Stimulated activated CD8-positive, alpha-beta memory T cell treated with anti-CD3 and anti-CD28 coated beads, Interleukin-2, amount 100 ng/mL, for 1 hour (primary cell): ENCODE measurements around the gene NOM1.

Source experiments
- DNase-seq, 2 donors: peaks; one replicate each; pipeline ENCODE4 v3.0.0-alpha.2; 2020; ENCODE audit warnings: low read depth in 2 of 2

Gene NOM1

DNA sequence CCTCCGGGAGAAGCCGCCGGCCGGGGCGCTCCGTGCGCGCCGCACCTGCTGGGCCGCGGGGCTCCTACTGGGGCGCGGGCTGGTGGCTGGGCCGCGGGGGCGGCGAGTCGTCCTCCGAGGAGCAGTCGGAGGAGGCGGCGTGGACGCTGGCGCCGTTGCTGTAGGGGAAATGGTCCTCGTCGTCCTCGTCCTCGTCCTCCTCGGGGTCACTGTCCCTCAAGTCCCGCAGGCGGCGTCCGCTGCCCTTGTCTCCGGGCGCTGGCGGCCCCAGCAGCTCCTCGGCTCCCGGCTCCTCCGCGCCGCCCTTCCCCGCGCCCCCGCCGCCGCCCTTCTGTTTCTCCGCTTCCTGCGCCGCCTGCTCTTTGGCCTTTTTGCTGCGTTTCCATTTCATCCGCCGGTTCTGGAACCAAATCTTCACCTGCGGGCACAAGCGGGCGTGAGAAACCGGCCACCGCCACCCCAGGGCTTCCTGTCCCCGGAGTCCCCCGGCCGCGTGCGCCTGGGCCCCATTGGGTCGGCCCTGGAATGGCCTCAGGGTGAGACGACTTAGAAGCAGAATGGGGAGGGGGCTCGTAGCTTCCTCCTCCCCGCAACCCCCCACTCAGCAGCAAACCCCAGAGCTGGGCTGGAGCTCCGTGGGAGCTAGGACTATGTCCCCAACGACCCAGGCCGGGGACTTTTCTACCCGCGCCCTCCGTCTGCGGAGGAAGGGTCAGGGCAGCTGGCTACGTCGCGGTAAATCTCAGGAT is 56.1 kb downstream of the NOM1 start:
- no peak for DNase-seq

DNA sequence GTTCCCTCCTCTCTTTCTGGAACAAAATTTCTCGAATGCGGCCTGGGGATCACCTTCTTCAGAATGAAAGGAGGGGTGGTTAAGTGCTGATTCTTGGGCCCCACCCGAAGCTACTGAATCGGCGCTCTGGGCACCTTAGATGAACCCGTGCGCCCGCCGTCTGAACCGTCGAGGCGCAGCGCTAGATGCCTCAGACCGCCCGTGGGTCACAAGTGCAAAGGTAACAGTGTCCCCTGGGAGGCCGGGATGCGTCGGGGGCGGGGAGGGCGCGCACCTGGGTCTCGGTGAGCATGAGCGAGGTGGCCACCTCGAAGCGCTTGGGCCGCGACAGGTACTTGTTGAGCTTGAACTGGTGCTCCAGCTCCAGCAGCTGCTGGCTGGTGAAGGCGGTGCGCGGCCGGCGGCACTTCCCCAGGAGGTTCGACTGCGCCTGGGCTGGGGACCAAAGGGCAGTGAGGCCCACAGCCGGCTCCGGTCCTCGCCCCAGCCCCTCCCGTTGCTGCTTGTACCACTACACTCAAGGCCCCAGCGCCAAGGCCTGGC is 56.8 kb downstream of the NOM1 start:
- no peak for DNase-seq

DNA sequence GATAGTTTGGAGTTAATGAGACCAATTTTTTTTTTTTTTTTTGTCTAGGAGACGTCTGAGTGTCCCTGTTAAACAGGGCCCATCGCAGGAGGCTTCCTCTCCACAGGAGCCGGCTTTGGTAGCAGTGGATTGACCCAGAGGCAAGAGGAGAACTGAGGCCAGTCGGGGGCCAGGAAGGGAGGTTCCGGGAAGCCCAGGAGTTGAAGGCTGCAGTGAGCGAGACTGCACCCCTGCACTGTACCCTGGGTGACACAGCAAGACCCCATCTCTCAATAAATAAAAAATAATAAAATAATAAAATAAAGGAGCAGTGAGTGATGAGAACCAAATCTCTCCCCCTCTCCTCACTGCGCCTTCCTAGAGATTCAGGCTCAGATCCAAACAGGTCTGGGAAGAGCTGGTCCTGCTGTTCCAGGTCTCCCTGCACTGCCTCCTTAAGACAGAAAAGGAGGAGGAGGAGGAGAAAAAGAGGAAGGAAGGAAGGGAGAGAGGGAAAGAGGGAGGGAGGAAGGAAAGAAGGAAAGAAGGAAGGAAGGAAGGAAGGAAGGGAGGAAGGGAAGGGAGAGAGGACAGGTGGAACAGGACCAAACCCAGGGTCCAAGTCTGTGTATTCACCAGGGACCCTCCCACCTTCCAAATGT is 57.4 kb downstream of the NOM1 start:
- no peak for DNase-seq

DNA sequence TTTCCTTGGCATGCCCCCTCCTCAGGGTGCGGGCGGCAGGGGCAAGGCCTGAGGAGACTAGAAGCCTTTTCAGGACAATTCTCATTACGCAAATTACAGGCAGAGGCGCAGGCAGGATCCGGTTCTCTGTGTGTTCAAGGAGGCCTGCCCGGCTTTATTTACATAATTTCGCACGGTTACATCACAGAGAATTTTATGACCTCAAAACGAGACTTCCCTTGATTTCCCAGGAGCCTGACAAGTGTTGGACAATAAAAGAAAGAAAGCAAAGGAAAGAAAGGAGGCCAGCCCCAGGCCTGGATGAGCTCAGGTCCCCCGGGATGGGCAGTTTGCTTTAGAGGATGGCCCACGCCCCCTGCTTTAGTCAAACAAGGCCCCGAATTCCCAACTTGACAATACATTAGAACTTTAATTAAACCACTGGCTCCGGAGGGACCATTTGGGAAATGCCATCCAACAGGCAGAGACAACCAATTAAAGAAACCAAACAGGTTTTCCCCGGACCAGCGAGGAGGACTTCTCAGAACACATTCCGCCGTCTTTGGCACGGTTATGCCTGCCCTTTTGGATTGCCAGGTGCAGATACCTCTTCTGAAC is 58.1 kb downstream of the NOM1 start:
- DNase-seq: no peak

DNA sequence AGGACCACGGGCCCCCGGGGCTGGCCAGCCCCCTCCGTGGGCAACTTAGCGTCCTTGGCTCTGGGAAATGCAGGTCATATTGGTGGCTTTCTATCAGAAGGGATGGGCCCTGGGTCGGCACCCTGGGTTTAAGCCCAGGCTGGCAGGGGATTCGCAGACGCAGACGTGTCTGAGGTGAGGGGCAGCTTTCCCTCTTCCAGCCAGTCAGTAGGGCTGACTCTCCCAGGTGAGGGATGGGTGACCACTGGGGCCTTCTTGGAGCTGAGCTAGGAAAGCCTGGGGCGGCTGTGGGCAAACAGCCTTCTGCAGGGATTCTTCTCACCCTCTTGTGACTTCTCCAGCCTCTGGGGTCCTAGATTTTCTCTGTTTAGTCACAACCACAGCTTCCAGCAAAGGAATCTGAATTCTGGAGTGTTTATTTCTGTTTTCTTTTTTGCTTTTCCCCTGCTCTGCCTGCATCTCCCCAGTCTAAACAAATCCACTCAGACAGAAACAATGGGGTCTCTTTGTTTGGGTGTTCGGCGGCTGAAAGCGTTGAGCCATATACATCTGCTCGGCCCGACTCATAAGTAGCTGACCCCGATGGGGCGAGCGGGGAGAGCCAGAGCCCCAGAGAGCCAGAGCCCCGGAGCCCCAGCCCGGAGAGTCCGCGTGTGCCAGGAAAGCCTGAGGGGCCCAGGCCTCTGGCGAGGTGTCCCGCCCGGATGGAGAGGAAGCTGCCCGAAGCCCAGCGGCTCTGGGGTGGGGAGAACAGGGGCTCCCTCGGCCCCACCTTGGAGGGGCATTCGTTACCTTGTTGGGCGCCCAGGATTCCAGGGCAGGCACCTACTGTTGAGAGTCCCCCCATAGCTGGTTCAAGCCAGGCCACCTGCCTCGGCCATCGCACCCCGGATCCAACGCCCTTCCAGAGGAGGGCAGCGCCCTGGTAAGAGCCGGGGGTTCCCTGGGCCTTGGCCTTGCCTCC is 59.0 kb downstream of the NOM1 start:
- no peak for DNase-seq

DNA sequence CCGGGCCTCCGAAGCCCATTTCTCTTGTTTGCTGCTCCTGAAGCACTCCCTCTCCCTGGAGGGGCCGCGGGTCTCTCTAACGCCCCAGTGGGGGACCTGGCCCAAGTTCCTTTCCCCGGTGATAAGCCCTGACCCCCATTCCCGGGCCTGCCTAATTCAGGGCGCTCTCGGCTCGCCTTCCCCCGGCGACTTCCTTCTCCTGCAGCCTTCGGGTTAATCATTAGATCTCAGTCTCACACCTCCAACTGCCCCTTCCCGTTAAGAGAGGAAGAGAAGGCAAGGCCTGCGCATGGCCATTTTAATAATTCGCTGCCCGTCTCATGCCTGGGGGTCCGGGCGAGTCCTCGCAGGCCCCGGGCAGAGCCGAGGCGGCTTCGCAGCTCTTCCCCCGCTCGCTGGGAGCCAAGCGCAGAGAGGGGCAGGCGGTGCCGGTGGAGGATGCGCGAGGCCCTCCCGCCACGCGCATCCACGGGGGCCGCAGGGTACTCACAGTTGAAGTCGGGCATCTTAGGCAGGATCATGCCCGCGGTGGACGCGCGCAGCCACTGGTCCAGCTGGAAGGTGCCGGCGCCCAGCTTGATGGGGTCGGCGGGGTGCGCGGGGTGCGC is 59.8 kb downstream of the NOM1 start:
- DNase-seq: no peak

DNA sequence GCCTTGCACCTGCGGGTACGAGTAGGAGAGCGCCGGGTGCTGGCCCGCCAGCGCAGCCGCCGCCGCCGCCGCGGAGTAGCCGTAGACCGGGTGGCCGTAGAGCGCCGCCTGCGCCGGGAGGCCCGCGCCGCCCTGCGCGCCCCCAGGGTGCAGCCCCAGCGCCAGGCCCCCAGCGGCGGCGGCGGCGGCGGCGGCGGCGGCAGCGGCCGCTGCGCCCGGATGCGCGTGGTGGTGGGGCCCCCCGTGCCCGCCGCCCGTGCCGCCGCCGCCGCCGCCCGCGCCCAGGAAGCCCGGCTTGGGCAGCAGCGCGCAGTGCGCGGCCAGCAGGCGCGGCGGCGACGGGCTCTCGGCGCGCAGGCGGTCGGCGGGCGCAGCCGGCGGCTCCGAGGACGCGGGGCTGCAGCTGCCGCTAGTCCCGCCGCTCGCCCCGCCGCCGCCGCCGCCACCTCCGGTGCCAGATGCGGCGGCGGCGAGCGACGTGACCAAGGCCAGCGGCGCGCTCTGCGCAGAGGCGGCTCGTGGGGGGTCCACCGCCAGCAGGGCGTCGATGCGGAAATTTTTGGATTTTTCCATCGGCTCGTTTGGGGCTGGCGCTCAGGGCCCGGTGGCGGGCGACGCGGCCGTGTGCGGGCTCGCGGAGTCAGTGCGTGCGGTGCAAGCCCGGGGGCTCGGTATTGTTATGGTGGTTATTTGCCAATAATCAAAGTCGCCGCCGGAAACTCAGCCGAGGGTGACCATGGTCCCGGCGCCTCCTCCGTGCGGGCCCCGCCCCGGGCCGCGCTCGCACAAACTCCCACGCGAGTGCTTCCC is 60.5 kb downstream of the NOM1 start:
- no peak for DNase-seq

DNA sequence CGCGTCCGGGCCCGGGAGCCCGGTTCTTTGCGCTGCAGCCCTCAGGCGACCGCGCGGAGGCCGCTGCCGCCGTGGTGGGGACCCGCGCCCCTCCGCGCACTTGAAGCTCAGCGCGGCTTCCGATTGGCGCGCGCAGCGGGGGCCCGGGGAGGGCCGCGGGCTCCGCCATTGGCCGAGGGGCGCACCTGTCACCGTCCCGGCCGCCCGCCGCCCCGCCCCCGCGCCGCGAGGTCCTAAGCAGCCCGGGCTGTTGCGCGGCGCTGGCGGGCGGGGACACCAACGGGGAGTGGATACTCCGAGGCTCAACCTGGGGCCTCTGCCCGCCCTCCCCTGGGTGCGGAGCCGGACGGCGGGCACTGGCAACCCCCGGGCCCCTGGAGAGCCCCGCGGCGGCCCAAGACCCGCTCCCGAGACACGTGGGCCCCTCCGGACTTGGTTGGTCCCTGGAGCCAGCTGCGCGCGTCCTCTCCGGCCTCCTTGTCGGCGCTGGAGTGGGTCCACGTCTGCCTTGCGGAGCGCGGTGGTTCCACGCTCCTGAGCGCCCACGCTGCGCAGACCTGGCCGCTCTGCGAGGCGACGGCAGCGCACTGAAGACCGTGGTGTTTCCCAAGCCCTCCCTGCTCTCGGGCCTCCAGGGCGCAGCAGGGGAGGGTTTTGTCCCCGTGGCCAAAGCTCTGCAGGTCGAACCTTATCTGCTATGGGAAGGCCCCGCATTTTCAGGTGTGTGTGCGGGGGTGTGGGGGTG is 61.2 kb downstream of the NOM1 start, which contains the start of gene MNX1:
TSS of gene MNX1 (minus strand) at position 76 of the 745 bp plus-strand sequence. CDS start 313 bp downstream, outside the sequence.
- DNase-seq: peak in 1 of 2 donors; percentile 9

DNA sequence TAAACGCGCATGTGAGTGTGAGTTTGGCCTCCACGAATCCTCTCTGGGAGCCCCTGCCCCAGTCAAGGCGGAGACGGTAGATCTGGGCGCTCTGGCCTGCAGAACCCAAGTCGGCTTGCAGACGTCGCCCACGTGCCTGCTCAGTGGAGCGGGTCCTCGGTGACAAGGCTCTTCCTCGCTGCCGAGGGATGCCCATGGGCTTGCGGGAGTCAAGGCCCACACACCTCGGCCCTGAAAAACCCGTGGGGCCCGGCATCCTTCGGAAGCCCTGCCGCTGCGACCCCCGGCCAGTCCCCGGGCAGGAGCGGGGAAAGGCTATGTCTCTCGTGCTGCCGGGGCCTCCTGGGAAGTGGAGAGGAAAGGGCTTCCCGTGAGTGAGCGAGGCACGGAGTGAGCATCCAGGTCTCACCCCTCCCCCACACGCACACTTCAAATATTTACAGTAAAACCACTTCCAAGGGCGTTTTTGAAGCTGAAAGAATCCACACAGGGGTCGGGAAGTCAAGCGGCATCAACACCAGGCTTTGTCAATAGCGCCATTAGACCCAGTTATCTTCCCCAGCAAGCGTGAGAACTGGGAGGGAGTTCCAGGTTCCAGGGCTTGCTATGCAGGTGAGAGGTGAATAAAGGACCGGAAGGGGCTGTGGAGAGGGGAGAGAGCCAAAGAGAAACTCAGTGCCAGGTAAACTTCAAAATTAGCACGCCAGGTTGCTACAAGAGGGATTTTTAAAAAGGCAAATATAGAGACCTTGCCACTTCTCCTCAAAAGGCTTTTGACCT is 62.0 kb downstream of the NOM1 start:
- DNase-seq: no peak

DNA sequence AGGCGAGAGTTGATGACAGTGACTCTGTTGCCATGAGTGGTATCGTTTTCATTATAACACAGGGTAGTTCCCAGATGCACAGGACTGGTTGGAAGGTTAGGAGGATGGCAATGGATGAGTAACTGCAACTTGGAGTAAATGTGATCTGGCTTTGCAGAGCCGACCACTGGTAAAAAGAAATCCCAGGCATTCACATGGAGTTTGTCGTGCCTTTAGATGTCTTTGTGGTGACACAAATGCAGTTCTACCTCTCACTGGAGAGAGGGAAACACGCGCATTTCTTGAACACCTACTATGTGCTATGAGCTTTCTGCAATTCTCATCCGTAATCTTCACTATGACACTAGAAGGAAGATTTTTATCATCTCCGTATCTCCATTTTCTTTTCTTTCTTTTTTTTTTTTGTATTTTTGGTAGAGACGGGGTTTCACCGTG is 62.6 kb downstream of the NOM1 start:
- DNase-seq: no peak

DNA sequence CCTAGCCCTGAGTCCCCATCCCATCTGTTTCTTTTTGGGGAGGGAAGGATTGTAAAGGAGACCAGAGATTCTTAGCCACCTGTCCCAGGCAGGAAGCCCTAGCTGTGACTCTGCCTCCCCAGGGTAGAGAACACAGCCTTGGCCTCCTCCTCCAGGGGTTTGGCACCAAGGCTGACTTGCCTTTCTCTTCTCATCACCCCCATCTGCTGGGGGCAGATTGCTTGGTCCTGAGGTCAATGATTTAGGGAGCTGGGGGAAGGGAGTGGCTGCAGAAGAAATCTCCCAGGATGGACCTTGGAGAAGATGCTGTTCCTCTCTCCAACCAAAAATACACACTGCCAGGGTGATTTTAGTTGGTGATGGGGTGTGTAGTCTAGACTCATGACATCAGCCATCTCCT is 63.6 kb downstream of the NOM1 start:
- no peak for DNase-seq

DNA sequence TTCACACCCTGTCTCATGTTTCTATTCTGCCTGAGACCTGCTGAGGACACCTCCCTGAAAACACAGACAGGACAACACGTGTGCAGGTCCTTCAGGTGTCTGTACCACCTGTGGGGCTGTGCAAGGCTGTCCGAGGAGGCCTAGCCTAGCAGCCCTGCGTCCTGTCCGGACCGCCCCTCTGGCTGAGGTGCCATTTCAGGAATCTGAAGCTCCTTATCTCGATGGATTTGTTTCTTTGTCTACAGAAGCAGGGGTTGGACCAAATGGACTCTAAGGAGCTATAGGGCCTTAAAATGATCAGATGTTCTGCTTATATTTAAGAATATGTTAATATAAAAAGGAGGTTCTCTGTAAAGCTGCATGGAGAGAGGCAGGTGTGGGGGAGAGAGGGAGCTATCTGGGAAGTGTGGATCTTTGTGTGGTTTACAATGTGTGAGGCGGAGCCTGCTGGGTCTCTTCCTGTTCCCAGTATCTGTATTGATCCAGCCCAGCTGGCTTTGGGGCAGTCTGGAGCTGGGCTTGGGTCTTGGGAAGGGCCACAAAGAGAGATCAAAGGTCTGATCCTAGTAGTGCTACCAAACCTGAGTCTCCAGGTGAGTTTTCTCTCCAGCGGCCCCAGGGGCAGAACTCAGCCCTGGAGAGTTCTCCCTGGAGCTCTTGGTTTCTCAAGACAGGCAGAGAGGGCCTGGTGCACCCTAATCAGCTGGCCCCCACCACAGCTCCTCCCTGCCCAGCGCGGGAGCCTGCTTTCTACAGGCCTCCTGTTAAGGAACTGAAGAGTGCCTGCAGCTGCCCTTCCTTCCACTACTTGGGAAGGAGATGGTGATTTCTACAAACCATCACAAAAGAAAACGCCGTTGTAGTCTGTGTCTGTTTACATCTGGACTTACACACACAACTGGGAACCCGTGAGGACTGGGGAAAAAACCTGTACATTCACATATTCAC is 64.4 kb downstream of the NOM1 start:
- no peak for DNase-seq

DNA sequence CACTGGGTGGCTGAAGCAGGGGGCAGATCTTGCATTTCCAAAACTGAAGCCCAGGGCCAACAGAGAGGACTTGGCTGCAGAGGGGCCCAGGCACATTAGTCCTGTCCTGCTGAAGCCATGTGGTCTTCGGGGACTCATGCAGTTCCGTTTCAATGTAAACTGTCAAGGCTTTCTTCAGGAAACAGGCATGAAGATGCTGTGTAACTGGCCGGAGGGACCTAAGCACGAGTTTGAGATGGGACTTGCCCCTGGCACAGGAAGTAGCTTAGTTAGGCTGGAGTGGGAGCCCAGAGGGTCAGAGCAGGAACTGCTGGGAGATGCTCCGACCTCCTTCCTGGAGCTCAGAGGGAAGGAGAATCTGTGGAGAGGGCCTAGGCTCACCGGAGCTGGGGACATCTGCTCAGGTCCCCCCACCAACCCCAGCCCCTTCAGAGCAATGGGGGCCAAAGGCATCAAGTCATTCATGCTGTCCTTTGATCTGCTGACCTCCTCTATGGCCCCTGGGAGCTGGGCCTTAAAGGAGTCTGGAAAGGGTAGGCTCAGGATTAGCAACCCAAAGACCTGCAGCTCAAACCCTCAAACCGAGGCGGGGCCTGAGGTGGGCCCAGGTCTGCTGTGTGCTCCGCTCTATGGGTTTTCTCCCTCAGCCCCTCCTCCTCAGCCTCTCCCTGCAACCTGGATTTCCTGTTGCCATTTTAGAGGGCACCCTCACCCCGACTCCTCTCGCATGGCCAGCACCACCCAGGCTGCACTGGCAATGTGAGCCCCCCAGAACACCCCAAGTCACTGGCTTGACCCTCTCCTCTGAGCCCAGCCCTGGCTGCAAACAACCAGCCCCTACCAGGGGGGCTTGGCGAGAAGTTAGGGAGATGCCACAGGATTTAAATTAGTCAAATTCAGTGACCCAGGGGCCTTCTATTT is 65.4 kb downstream of the NOM1 start:
- no peak for DNase-seq

DNA sequence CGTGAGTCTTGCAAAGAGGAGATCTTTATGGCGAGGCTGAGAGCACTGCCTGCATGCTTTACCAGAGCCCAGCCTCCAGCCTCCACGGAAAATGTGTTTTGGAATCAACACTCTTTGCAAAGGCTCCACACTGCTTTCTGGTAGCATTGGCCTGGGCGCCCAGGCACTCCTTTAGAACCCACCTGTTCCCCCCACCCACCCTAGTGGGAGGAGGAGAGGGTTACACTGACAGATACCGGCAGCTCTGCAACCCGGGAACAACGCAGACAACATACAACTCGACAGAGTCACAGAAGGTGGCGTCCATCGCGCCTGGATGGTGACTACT is 66.5 kb downstream of the NOM1 start:
- DNase-seq: no peak

DNA sequence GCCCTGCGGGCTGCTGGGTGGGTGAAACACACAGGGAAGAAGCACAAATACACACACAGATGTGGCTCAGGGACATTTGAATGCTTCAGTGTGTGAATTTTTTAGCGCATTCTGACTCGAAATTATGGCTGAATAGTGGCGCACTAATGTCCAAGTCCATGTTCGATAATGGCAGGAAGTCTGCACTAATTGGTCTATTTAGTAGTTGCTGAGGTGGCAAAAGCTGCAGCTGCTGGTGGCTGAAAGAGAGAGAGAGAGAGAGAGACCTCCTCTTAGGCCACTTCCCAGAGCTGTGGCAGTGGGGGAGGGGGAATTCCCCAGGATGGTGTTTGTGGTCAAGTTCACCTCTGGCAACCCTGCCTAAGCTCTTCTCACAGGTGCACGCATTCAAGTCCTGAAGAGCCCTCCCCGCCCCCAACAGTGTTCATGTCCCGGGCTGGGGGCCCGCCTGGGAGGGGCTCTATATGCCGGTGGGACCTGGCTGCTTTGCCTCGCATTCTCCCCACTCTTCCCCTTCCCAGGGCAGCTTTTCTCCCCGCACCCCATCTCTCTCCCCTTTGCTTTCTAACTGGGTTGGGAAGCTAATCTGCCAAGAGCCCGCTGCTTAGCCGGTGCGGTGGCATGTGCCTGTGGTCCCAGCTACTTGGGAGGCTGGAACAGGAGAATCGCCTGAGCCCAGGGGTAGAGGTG is 67.0 kb downstream of the NOM1 start:
- no peak for DNase-seq

DNA sequence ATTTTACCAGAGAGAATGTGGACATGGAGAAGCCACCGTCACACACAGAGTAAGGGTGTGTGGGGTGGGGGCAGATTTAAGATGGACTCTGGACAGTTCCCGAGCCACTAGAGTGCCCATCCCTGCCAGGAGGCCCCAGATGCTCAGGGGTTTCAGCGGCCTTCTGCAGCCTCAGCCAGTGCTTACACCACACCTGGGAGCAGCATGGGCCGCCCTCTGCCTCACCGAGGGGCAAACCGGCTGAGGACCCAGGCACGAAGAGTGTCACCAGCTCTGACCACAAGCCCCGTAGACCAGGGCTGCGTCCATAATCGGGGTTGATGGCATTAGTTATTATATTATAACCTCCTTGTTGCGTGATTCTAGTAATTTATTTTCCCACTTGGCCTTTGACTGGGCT is 67.6 kb downstream of the NOM1 start:
- no peak for DNase-seq
